OCI-LY3 (cell line): ENCODE data around the gene NNAT.
A peak's percentile ranks its signal among the peaks of the same experiment; 100 is the strongest.

Experiments
- H2AFZ ChIP-seq: fragments of 200-600, 300-600 bp; shearing (Covaris generic); 2 replicates; pipeline ENCODE4 v1.6.0; 2014; ENCODE audit warnings: antibody characterized with exemption, low read depth, low read length
- H3K27ac ChIP-seq: fragments of 200-600, 300-600 bp; sonication (generic); 2 replicates; pipeline ENCODE4 v1.5.1; 2014; ENCODE audit warnings: mild to moderate bottlenecking, low read length, moderate library complexity, mixed read lengths
- H3K27me3 ChIP-seq: fragments of 200-600, 300-600 bp; sonication (generic); 2 replicates; pipeline ENCODE4 v1.6.1; 2014; ENCODE audit warnings: low read depth, low read length, mixed read lengths
- H3K36me3 ChIP-seq: fragments of 200-600, 300-600 bp; sonication (generic); replicated peaks from 2 replicates; pipeline ENCODE3; 2014; ENCODE audit warnings: low read depth, low read length, mixed read lengths
- H3K4me1 ChIP-seq: fragments of 300-600, 200-600 bp; sonication (generic); 2 replicates; pipeline ENCODE4 v1.6.1; 2014; ENCODE audit warnings: low read length, mixed read lengths
- H3K4me2 ChIP-seq: fragments of 200-600, 300-600 bp; sonication (generic); 2 replicates; pipeline ENCODE4 v1.6.1; 2014; ENCODE audit warnings: low read length, mixed read lengths
- H3K4me3 ChIP-seq: fragments of 300-600, 200-600 bp; sonication (generic); 2 replicates; pipeline ENCODE4 v1.5.1; 2014; ENCODE audit warnings: antibody characterized with exemption, mild to moderate bottlenecking, low read length, moderate library complexity
- H3K79me2 ChIP-seq: fragments of 300-600, 200-600 bp; shearing (Covaris generic); 2 replicates; pipeline ENCODE4 v1.6.1; 2014; ENCODE audit warnings: mild to moderate bottlenecking, low read length, mixed read lengths
- H3K9ac ChIP-seq: fragments of 300-600, 200-600 bp; shearing (Covaris generic); 2 replicates; pipeline ENCODE4 v1.6.0; 2014; ENCODE audit warnings: mild to moderate bottlenecking, low read length, moderate library complexity
- H3K9me3 ChIP-seq: fragments of 200-600, 300-600 bp; shearing (Covaris generic); 2 replicates; pipeline ENCODE4 v1.6.1; 2014; ENCODE audit warnings: low read length, mixed read lengths; ENCODE audit not compliant: insufficient read depth
- H4K20me1 ChIP-seq: fragments of 200-600, 300-600 bp; sonication (generic); 2 replicates; pipeline ENCODE4 v1.6.1; 2016; ENCODE audit warnings: low read length, mixed read lengths; ENCODE audit not compliant: insufficient read depth
- EZH2phosphoT487 ChIP-seq: fragments of 200-600 bp; shearing (Covaris generic); IDR thresholded peaks from 2 replicates; pipeline ENCODE4 v1.6.1; 2018; ENCODE audit warnings: antibody characterized with exemption, mixed run types, low read depth
- TF ChIP-seq, protein P1 (sequence below): fragments of 200-600, 300-600 bp; sonication (generic); IDR thresholded peaks from 2 replicates; pipeline ENCODE4 v1.5.1; 2014; ENCODE audit warnings: antibody characterized with exemption, low read length, low read depth

The NNAT gene

DNA sequence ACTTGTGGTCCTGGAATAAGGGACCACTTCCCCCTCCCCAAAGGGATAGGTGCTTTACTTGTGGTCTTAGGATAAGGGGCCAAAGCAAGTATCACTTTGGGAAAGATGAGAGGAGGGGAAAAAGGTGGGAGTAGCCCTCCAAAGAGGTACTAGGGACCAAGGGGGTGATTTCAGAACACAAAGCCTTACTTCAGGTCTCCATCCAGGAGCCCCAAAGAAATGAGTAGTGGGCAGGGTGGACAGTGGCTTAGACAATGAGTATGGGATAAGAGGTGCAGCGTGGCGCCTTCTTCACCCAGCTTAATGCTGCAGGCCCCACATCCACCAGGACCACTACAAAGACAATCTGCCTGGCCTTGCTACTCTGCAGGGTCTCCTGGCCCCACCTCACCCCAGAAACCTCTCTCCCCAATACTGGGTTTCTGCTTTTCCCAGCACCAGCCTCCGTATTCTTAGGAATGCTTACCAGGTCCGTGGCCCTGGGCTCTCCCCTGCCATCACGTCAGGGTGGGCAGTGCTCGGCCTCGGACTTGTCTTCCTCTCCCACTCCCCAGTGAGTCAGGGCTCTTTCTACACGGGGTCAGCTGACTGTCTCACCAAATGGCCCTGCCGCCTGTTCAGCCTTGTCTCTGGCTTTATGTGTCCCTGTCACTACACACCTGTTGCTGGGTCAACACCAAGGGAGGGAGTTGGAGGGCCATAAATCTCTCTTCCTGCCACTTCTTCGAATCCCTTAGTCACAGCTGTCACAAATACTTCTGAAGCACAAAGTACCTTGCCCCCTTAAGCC, 3.1 kb downstream of the NNAT start:
- Histone ChIP-seq H3K27me3 (no peaks in the 10 kb centered on the region), H3K4me2 (no peak overlapping the region), H3K9ac (no peak overlapping the region), H4K20me1 (peaks cover 12% of the 10 kb centered on the region; the same call in 1 of the 2 replicates), H3K4me3 (no peak overlapping the region), H3K27ac (no peak overlapping the region), H3K79me2 (peaks cover 60% of the 10 kb centered on the region), H3K36me3 (peaks cover 10% of the 10 kb centered on the region), H3K4me1 (peaks cover 21% of the 10 kb centered on the region), H2AFZ (no peak overlapping the region), H3K9me3 (no peaks in the 10 kb centered on the region)
- TF ChIP-seq, protein P1, sequence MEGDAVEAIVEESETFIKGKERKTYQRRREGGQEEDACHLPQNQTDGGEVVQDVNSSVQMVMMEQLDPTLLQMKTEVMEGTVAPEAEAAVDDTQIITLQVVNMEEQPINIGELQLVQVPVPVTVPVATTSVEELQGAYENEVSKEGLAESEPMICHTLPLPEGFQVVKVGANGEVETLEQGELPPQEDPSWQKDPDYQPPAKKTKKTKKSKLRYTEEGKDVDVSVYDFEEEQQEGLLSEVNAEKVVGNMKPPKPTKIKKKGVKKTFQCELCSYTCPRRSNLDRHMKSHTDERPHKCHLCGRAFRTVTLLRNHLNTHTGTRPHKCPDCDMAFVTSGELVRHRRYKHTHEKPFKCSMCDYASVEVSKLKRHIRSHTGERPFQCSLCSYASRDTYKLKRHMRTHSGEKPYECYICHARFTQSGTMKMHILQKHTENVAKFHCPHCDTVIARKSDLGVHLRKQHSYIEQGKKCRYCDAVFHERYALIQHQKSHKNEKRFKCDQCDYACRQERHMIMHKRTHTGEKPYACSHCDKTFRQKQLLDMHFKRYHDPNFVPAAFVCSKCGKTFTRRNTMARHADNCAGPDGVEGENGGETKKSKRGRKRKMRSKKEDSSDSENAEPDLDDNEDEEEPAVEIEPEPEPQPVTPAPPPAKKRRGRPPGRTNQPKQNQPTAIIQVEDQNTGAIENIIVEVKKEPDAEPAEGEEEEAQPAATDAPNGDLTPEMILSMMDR, result no peak

DNA sequence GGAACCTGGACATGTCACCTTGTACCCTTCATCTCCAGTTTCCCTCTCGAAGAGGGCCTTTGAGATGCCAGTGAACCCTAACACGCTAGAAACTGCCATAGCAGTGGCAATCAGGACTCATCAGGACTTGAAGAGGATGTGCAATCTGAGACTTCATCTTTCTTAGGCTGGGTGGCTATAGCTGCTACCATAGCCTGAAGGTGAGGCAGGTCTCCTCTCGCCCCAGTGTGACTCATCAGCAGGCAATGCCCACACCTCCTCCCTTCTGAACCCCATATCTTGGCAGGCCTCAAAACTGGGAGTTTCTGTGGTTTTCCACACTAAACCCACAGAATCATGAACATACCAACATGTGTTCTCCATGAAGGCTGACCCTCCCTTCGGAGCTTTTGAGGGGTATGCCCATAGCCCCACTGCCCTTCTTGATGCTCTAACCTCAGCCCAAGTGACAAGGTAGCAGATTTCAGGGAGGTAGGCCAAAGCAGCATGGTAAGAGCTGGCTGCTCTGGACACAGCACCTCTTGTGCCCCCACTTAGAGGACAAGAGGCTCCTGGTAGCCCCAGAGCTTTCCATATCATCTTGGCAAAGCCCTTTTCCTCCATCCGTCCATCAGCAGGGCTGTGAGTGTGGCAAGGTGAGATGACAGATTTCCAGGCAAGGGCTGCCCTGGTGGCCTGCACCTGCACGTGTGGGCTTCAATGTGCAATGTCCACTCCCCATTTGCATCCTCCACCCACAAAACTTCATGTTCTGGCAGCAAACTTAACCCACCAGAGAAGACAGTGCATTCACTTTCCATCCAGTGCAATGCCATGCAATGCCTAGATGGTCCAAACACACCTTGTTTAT, 4.0 kb downstream of the NNAT start:
- peaks cover 10% of the 10 kb centered on the region for H3K36me3 ChIP-seq
- H3K4me2 ChIP-seq, result 0 out of 2 replicates have a peak overlapping the region, but pooled peaks have one; percentile 86
- no peak overlapping the region for H3K4me3 ChIP-seq
- TF ChIP-seq EZH2phosphoT487, result no peak
- TF ChIP-seq, protein P1, result no peak
- no peaks in the 10 kb centered on the region for H3K27me3 ChIP-seq
- no peak overlapping the region for H3K9ac ChIP-seq
- H3K9me3 ChIP-seq, result no peaks in the 10 kb centered on the region
- peaks cover 12% of the 10 kb centered on the region; the same call in 1 of the 2 replicates for H4K20me1 ChIP-seq
- H3K79me2 ChIP-seq, result peaks cover 60% of the 10 kb centered on the region
- H2AFZ ChIP-seq, result no peak overlapping the region
- H3K4me1 ChIP-seq, result peaks cover 22% of the 10 kb centered on the region
- H3K27ac ChIP-seq, result no peak overlapping the region

DNA sequence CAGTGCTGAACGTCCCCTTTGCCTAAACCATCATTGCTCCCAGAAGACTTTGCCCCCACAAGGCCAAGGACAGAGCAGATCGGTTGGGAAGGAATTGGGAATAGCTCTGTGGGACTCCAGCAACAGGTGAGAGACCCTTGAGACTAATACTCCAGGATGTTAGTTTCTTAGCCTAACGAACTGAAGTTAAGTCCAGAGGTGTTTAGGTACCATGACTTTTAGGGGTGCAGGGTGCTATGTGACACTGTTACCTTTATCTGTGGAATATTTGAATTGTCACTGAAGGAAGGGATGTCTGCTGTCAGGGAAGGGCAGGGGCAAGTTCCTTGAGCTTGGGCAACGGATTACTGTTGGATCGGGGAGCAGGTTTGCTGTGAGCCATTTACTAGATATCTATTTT, 4.8 kb downstream of the NNAT start:
- H3K9ac ChIP-seq, result no peak overlapping the region
- no peak overlapping the region for H3K27ac ChIP-seq
- TF ChIP-seq, protein P1, result no peak
- TF ChIP-seq EZH2phosphoT487, result no peak
- H3K4me1 ChIP-seq, result peaks cover 22% of the 10 kb centered on the region
- no peaks in the 10 kb centered on the region for H3K9me3 ChIP-seq
- H3K36me3 ChIP-seq, result peaks cover 5% of the 10 kb centered on the region
- peak overlapping the region; percentile 86 for H3K4me2 ChIP-seq
- H2AFZ ChIP-seq, result no peak overlapping the region
- H4K20me1 ChIP-seq, result peaks cover 12% of the 10 kb centered on the region; the same call in 1 of the 2 replicates
- no peaks in the 10 kb centered on the region for H3K27me3 ChIP-seq
- peaks cover 55% of the 10 kb centered on the region for H3K79me2 ChIP-seq
- no peak overlapping the region for H3K4me3 ChIP-seq

DNA sequence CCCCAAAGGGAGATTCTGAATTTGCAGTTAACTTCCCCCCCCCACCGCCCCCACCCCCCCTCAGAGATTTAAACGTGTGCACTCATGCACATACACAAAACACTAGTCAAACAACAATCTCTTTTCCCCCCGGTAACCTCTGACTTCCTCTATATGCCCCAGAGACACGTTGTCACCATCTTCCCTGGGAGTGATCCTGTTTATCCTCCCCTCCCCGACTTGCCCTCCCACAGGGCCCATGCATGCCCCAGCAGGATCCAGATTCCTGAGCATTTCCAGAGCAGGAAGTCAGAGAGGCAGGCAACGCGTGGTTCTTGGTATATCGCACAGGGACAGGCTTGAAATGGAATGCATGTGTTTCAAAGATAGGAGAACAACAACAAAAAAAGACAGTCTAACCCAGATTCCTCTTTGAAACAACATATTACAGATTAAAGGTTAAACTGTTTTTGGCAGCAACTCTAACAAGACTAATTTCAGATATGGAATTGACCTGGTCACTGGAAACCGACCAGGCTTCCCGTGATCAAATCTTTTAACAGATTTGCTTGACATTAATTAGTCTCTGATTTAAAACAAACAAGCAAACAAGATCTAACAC, 5.3 kb downstream of the NNAT start:
- no peak for TF ChIP-seq EZH2phosphoT487
- TF ChIP-seq, protein P1, result no peak
- Histone ChIP-seq H3K79me2 (peaks cover 50% of the 10 kb centered on the region), H4K20me1 (peaks cover 12% of the 10 kb centered on the region; the same call in 1 of the 2 replicates), H2AFZ (no peak overlapping the region), H3K9me3 (no peaks in the 10 kb centered on the region), H3K27ac (no peak overlapping the region), H3K36me3 (no peaks in the 10 kb centered on the region), H3K4me3 (peak overlapping the region; percentile 80), H3K9ac (peak overlapping the region; percentile 75), H3K27me3 (no peaks in the 10 kb centered on the region), H3K4me1 (peaks cover 22% of the 10 kb centered on the region), H3K4me2 (peak overlapping the region; percentile 86)
